HG03066 (cell line): ENCODE results near the gene UBE2O.

Experiments
- ATAC-seq: cut with Tn5 transposase; IDR thresholded peaks from one replicate; pipeline ENCODE4 v1.9.1; 2021; ENCODE audit warnings: low read depth; ENCODE audit not compliant: unreplicated experiment

Gene UBE2O

DNA sequence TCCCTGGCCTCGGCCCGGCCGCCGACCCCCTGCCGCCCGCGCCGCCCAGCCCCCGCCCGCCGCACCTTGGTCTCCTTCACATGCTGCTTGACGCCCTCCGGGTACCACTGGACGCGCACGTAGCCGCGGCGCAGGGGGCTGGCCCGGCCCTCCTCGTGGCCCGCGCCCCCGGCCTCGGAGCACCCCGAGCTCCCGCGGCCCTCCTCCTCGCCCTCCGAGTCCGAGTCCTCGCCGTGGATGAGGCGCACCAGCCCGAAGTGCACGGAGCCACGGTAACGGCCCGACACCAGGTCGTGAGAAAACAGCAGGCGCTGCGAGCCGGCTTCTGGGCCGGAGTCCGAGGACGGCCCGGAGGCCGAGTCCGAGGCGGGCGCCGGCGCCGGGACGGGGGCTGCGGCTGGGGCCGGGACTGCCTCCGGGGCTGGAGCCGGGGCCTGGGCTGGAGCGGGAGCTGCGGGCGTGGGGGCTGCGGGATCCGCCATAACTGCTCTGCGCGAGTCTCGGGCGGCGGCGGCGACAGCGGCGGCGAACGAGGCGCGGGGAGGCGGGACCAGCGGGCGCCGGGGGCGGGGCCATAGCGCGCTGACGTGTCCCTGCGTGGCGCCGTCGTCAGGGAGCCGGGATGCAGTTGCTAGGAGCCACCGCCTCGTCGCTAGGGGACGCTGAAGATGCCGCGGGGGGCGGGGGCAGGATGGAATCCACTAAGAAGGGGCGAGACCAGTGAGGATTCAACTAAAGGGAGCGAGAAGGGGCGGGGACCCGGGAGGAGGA is at the start of gene UBE2O:
Gene UBE2O, minus strand, starts transcription at position 493 of the 771 bp plus-strand sequence. Its CDS starts 11 bp downstream, at position 482.
- peak; percentile 78 for ATAC-seq

DNA sequence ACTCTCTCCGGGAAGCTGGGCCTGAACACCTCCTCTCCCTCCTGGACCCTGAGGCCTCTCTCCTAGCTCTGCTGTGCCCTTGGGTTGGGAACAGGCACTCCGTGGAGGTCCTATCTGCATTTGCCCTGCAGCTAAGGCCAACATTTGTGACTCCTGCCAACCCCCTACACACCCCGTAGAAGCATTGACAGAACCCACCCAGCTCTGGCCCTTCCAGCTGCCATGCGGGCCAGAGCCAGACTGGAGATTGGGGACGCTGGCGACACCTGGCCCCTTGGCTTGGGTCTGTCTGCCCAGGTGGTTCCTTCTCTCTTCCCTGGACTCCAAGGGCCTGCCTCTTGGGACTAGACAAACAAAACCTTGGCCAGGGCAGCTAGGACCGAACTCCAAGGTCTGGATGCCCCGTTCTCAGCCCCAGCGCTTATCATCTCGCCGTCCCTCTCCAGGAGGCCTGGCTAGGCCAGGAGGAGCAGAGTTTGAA is 48.9 kb upstream of the UBE2O start:
- no peak for ATAC-seq

DNA sequence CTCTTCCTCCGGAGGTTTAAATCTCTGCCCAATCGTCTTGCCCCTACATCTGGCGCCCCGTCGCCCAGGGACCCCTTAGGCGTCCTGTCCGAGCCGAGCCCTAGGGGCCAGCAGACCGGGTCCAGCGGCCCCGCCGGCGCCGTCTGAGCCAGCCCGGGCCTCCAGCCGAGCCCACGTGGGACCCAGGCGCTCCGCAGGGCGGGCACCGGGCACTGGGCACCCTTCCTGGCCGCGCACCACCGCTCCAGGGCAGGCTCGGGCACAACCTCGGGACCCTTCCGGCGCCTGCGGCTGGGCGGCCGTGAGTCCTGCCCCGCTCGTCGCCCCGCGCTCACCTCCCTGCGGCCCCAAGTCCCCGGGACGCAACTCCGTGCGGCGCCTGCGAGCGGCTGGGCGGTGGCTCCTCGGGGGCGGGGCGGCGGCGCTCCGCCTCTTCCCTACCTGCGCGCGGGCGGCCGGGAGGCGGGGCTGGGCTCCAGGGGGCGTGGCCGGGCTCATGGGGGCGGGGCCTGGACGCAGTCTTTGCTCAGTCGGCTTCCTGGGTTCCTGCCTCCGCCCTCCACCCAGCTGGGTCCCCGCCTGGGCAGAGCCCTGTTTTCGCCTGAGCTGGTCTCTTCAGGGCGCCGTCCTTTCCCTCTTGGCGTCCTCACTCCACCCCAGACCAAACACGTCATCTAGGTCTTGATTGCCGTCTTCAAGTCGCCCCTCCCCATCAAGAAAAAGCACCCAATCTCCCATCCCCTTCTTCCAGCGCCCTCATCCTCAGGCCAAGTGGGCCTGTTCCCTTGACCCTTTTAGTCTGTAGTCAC is 48.3 kb upstream of the UBE2O start, which contains the start of gene RHBDF2:
Gene RHBDF2, minus strand, starts transcription at position 406 of the 809 bp plus-strand sequence. CDS start 19,899 bp downstream, outside the sequence.
- ATAC-seq: peak; percentile 54

DNA sequence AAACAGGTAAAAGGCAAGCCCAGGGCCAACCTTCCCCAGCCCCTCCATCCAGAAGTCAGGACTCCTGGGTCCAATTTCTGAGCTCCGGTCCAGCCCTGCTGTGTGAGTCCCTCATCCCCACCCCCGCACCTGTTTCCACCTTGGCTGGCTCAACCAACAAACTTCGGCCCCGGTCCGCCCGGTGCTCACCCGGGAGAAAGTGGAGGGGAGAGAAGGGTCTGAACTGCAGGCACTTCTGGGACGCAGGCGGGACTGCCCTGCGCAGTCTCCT is 47.7 kb upstream of the UBE2O start:
- ATAC-seq: peak; percentile 4

DNA sequence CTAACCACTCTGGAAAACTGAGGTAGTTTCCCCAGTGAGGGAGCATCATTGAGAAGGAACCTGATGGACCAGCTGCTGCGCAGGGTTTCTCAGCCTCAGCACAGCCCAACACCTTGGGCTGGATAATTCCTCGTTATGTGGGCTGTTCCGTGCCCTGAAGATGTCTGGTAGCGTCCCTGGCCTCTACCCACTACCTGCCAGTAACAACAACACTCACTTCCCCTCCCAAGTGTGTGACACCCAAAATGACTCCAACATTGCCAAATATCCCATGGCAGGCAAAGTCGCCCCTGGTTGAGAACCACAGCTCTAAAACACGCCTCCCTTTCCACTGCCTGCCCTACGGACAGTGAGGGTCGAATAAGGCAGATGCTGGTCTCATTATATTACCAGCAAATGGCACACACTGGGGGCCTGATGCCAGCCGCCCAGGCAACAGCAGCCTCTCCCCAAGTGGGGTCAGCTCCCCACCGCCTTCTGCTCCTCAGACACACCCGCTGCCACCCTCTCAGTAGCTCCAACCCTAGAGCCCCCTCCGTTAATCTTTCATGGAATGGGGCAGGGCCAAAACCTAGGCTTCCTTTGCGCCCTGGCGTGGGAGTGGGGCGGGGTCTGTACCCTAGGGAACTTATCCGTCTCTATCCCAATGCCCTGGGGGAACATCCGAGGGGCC is 47.3 kb upstream of the UBE2O start:
- ATAC-seq: no peak

DNA sequence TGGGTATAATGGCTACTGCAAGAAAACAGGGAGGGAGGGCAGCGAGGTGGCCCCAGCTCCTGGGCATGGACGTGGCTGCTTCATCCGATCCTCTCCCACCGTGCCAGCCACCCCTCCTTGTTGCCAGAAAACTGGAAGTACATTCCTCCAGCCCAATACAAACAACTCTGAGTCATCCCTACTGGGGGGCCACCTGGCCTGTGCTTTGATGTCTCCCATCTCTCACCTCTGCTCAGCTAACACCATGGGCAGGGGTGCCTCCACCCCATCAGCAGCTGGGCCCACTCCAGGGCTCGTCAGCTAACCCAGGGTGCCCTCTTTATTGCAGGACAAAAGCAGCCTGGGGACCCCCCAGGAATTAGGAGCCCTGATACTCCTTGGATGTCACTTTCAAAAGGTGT is 46.3 kb upstream of the UBE2O start:
- ATAC-seq: no peak

DNA sequence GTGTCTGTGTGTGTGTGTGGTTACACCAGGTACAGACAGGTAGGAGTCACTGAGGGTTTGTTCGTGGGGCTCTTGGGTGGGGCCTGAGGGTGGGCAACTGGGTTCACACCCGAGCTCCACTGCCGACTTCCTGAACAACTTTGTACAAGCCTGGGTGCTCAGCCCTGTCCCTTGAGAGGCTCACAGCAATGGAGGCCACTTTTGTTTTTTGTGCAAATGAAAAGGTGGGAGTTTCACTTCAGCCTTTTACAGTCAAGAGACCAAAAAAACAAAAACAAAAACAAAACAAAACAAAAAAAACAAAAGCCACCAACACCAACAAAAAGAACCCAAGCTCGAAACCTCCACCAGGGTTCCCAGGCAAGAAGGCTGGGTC is 45.9 kb upstream of the UBE2O start:
- no peak for ATAC-seq

DNA sequence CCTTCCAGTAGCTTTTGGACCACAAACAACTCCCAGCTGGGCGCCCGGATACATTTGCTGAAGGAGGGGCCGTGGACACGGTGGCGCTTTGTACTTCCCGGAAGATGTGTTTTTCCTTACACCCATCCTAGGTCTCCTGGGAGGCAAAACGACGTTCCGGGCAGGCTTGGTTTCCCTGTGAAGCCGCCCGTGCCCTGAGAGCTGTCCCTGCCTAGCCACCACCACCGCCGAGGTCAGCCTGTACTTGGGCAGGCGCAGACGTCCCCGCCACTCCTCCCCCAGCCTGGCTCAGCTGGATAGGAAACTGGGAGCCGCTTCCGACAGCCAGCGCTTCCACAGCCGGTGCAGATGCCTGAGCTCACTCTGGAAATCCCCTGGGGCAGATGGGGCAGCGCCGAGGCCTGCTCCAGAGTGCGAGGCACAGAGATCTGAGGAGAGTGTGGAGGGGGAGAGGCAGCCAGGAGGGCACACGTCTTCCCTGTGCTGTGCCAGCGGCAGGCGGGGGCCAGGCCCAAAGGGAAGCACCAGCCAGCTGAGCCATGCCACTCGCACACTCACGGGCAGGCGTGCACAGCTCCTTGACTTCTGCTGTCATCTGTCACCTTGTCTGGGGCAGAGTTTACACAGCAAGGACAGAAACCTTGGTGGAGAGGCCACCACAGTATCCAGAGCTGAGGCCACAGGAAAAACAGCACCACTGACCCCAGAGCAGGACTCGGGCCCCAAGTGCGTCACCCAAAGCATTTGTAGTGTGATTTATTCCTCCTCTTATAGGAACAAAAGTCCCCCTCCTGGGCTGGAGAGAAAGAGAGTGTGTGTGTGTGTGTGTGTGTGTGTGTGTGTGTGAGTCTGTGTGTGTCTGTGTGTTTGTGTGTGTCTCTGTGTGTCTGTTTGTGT is 45.3 kb upstream of the UBE2O start:
- ATAC-seq: no peak

DNA sequence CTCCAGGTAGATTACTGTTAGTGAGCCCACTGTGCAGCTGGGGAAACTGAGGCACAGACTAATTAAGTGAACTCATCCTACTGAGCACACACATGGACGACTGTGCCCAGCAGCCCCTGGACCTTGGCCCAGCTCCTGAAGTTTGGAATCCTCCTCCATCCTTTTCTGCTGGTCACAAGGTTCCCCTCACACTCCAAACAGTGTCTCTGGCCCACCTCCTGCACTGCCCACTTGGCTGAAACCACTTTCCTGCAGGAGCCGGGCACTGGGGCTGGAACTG is 44.7 kb upstream of the UBE2O start:
- ATAC-seq: no peak

DNA sequence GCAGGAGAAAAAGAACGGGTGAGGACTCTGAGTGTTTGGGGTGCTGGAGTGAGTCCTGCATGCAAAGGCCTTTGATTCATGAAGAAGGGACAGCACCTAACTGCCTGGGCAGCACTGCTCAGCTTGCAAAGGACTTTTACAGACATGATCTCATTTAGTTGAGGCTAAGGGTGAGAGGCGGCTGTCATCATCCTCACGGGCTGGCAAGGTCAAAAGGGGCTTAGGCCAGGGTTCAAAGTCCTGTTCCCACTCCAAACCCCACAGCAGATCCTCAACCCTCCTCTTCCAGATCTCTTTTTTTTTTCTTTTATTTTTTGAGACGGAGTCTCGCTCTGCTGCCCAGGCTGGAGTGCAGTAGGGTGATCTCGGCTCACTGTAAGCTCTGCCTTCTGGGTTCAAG is 43.5 kb upstream of the UBE2O start:
- ATAC-seq: no peak

DNA sequence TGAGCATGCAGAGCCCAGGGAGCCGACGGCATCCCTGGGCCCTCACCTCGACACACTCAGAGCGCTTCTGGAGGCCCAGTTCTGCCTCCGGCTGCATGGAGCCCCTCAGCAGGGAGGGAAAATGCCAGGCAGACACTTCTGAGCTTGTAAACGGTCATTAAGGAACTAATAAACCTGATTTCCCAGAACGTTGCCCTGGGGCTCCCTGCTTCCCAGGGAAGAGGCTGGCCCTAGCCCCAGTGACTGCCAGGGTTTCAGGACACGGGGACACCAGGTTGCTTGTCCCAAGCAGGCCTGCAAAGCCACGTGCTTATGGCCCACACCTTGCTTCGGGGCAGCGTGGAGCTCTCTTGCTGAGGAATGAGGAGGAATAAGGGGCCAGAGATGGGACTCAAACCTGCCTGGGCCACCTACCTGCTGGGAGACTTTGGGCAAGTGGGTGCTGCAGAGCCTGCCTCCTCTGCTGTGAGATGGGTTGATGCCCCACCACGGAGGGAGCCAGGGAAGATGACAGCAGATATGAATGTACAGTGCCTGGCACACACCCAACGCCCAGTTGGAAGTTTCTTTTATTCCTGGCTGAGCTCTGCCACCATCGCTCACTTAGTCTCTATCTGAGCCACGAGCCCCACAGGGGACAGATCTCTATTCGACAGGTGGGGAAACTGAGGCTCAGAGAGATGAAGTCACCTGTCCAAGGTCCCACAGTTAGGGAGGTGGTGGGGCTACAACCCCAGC is 42.9 kb upstream of the UBE2O start:
- ATAC-seq: no peak

DNA sequence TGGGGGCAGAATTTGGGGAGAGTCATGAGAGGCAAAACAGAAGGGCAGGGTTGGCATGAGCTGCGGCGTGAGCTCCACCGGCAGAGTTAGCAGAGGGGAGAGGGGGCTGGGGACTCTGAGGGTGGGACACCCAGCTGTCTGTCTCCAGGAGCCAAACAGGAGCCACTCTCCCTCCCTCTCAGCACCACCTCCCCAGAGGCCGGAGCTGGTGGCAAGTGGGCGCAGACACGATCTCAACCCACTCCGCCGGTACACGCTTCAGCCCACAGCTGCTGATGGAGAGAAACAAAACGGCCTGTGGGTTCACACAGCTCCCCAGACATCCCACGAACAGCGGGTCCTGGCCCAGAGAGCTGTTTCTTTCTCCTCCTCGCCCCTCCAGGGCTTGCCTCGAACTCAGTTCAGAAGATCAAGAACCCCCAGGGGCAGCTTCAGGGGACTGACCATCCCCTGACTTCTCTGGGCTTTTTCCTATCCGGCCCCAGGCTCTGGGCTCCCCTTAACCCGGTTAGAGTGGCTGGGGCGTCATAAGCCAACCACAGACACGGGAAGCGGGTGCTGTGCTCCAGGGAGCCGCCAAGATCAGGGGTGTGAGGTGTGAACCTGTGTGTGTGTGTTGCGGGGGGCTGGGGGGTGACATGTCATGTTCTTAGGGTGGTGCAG is 40.7 kb upstream of the UBE2O start:
- ATAC-seq: no peak

DNA sequence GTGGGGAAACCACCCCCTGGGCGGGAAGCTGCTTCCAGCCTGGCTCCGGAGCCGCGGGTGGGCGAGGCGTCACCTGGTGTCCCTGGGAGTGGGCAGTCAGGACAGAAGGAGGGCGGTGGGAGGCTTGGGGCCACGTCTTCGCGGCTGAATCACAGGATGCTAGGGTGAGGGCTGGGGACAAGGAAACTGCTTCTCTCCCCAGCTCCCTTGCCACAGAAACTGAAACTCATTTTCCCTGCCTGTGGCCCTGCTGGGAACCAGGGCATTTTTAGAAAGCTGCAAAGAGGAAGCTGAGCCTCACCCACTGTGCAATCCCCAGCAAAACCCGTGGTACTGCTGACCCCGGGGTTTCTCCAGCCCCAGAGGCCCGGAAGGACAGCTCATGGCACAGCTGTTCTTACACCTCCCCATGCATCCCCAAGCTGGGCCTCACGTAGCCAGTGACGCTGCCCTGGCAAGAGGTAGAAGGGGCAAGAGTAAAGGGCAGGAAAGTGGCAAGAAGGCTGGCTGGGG is 40.1 kb upstream of the UBE2O start:
- peak; percentile 39 for ATAC-seq

DNA sequence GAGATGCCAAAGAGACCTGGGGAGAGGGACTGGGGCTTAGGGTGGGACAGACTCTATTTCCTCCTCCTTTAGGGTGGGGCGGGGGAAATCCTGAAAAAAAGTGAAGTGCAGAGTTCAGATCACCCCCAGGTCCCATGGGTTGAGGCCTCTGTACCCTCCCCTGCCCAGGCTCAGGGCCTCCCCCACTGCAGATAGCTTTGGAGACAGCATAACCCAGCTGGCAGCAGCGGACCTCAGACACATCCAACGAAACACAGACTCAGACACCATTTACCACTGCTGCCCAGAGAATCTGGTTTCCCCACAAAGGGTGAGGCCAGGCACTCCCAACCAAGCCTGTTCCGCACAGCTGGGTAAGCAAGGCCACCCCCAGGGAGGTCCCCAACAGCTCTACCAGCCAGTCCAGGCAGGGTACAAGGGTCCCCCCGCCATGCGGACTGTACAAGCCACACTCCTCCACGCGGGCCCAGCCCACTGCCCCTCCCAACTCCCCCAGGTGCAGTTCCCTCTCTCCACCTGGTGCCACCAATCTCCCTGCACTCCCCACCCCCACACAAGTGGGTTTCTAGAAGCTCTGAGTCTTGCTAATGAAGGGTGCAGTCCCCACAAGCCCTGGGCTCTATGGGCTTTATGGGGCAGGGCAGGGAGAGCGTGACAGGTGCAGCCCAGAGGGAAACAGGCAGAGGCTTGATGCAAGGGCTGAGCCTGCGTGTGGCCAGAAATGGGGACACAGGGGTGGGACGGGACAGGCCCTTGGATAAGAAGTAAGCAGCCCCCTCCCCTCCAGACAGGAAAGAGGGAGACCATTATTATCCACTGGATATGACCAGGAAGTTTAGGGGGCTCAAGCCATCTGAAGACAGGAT is 39.4 kb upstream of the UBE2O start:
- peak; percentile 53 for ATAC-seq

DNA sequence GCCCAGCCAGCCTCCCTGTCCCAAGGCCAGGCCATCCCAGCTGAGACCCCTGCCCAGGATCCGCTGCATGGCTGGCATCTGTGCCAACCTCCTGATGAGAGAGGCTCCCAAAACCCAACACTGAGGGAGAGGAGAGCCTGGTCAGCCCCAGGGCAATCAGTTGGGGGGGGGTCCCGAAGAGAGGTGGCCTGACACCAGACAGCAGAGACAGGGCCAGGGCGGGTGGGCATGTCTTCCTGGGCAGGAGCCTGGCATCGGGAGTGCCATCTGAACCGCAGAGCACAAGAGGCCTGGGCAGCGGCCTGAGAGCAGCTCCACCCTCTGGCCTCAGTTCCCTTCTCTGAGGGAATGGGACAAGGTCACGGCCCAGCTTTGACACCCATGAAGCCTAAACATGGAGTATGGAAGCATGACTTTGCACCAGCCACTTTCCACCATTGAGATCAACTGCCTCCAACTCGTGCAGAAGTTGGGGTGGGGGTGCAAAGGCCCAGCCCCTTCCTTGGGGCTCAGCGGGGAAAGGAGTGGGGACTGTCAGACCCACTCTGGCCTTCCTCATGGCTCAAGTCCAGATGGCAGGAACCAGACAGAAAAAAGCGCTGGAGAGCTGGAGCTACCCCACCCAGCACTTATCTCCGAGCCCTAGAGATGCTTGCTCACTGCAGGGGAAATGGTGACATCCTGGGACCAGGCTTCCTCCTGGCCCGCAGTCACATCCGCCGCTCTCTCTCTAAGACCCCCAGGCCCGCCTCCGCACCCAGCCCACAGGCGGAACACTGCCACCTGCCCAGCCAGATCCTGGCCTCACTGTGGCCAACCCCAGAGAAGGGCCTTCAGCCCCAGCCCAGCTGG is 38.5 kb upstream of the UBE2O start:
- peak; percentile 5 for ATAC-seq

DNA sequence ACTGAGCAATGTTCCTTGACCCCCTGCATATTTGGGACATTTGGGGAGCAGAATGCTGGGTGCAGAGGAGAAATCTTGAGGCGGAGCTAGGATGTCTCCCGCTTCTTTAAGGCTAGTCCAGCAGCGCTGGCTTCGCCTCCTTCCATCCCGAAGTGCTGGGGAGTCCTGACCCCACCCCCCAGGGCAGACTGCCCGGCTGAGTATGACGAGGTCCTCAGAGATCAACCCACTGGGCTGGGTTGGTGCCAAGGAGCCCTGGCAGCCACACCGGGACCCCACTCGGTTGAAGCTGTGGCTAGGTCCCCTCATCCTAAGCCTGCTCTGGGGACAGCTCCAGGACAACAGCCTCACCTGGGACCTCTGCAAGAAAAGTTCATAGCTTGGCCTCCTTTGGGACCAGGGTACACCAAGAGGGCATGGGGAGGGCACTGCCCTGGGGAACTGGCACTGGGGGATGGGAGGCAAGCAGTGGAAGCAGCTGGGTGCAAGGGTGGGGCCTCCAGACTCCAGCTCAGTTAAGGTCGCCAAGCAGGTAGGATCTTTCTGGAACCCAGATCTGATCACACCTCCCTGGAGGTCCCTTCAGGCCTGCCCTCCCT is 37.3 kb upstream of the UBE2O start:
- ATAC-seq: no peak
